NB4 (cell line): ENCODE results near the gene SLC22A6.

Experiments
- MYC ChIP-seq: IDR thresholded peaks from 2 replicates; pipeline ENCODE4 v1.6.1; 2011; ENCODE audit warnings: low read depth, low read length
- POLR2A ChIP-seq: IDR thresholded peaks from 2 replicates; pipeline ENCODE4 v1.6.1; 2011; ENCODE audit warnings: mild to moderate bottlenecking; ENCODE audit not compliant: insufficient read length; ENCODE audit errors: extremely low read depth
- TF ChIP-seq, protein P1 (sequence below): IDR thresholded peaks from one replicate; pipeline ENCODE4 v1.5.1; 2012; ENCODE audit warnings: low read depth, low read length

DNA sequence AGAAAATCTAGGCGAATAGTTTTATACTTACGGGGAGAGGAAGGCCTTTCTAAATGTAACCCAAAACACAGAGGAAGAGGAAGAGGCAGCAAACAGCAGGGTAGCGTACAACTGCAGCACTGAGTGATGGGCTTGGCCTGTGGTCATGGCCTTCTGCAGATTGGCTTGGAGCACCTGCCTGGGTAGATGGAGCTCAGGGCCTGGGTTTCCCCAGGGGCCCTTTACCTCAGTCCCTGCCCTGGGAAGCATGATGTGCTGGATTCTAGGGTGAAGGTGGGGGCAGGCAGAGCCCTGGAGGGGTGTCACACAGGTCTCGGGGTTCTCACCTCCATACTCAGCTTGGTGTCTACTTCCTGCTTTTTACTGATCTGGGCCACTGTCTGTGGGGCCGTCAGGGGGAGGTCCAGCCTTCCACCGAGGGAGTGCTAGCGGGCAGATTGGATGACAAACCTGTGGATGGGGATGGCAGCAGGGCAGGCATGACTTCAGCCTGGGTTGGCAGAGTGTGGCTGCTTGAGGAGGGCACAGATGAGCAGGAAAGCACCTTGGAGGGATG lies 35.9 kb downstream of the SLC22A6 start:
- TF ChIP-seq, protein P1, sequence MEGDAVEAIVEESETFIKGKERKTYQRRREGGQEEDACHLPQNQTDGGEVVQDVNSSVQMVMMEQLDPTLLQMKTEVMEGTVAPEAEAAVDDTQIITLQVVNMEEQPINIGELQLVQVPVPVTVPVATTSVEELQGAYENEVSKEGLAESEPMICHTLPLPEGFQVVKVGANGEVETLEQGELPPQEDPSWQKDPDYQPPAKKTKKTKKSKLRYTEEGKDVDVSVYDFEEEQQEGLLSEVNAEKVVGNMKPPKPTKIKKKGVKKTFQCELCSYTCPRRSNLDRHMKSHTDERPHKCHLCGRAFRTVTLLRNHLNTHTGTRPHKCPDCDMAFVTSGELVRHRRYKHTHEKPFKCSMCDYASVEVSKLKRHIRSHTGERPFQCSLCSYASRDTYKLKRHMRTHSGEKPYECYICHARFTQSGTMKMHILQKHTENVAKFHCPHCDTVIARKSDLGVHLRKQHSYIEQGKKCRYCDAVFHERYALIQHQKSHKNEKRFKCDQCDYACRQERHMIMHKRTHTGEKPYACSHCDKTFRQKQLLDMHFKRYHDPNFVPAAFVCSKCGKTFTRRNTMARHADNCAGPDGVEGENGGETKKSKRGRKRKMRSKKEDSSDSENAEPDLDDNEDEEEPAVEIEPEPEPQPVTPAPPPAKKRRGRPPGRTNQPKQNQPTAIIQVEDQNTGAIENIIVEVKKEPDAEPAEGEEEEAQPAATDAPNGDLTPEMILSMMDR: no peak
- no peak for TF ChIP-seq POLR2A
- TF ChIP-seq MYC: no peak
